ENCODE results near the gene CD59. TPM values are rescaled to one million over a fixed set of nuclear protein-coding genes. Genes with fewer than 3 reads are reported as not detected.

CD59 gene
- polyA plus RNA-seq, 1 donor from 2014 or later, result 248 TPM

GRCh38 chr11:33690290-33691065, 45.7 kb downstream of the CD59 start:
- H3K4me3 ChIP-seq (ENCODE audit: low read length), result no peak overlapping the region
- no peak overlapping the region for H3K27ac ChIP-seq (ENCODE audit: low read length)
- H3F3A ChIP-seq (ENCODE audit: insufficient read depth, low read length, poor library complexity, severe bottlenecking), result no peaks in the 10 kb centered on the region
- no peaks in the 10 kb centered on the region for H3K36me3 ChIP-seq (ENCODE audit: insufficient read depth, low read length)
- no peaks in the 10 kb centered on the region for H3K9me2 ChIP-seq (ENCODE audit: insufficient read depth, low read length)
- no peak for TF ChIP-seq CTCF (IDR thresholded peaks at IDR 0.05; ENCODE audit: poor library complexity, severe bottlenecking)
- no peak for TF ChIP-seq TAF1 (IDR thresholded peaks at IDR 0.05; ENCODE audit: low read depth)
- TF ChIP-seq SMC3 (conservative IDR thresholded peaks at IDR 0.05; ENCODE audit: poor library complexity), result no peak
- no peak for TF ChIP-seq REST (IDR thresholded peaks at IDR 0.05; ENCODE audit: borderline replicate concordance)
- no peak for TF ChIP-seq RAD21 (conservative IDR thresholded peaks at IDR 0.05)
- no peak for TF ChIP-seq EP300 (conservative IDR thresholded peaks at IDR 0.05; ENCODE audit: poor library complexity, severe bottlenecking)
- no peak for TF ChIP-seq EZH2 (IDR thresholded peaks at IDR 0.05; ENCODE audit: borderline replicate concordance, insufficient read depth, low read length, poor library complexity, severe bottlenecking)
- TF ChIP-seq MXI1 (conservative IDR thresholded peaks at IDR 0.05; ENCODE audit: poor library complexity, severe bottlenecking), result no peak
- TF ChIP-seq POLR2AphosphoS5 (IDR thresholded peaks at IDR 0.05), result no peak
- H3K79me2 ChIP-seq (replicated peaks; ENCODE audit: insufficient read depth, low read length), result no peaks in the 10 kb centered on the region
- no peak overlapping the region for H3K9ac ChIP-seq (ENCODE audit: low read length)
- H3K27me3 ChIP-seq (ENCODE audit: insufficient read depth, low read depth, low read length), result no peaks in the 10 kb centered on the region
- no peak overlapping the region for H2AFZ ChIP-seq (ENCODE audit: low read depth, low read length)
- no peak overlapping the region for H3K4me2 ChIP-seq (ENCODE audit: low read length)
- no peaks in the 10 kb centered on the region for H3K9me3 ChIP-seq (ENCODE audit: low read length)
- no peaks in the 10 kb centered on the region for H4K20me1 ChIP-seq (ENCODE audit: insufficient read depth)

- Histone ChIP-seq H2AFZ (ENCODE audit: low read depth, low read length) (no peak overlapping the region), H3K4me2 (ENCODE audit: low read length) (no peak overlapping the region), H3K27me3 (ENCODE audit: insufficient read depth, low read depth, low read length) (no peaks in the 10 kb centered on the region), H4K20me1 (ENCODE audit: insufficient read depth) (no peaks in the 10 kb centered on the region), H3K79me2 (replicated peaks; ENCODE audit: insufficient read depth, low read length) (no peaks in the 10 kb centered on the region), H3K9ac (ENCODE audit: low read length) (no peak overlapping the region), H3K9me2 (ENCODE audit: insufficient read depth, low read length) (no peaks in the 10 kb centered on the region), H3K27ac (ENCODE audit: low read length) (no peak overlapping the region), H3K36me3 (ENCODE audit: insufficient read depth, low read length) (no peaks in the 10 kb centered on the region), H3K4me3 (ENCODE audit: low read length) (no peak overlapping the region), H3F3A (ENCODE audit: insufficient read depth, low read length, poor library complexity, severe bottlenecking) (no peaks in the 10 kb centered on the region), H3K9me3 (ENCODE audit: low read length) (no peaks in the 10 kb centered on the region)
- TF ChIP-seq SMC3 (conservative IDR thresholded peaks at IDR 0.05; ENCODE audit: poor library complexity) (no peak), CTCF (IDR thresholded peaks at IDR 0.05; ENCODE audit: poor library complexity, severe bottlenecking) (no peak), TAF1 (IDR thresholded peaks at IDR 0.05; ENCODE audit: low read depth) (no peak), EP300 (conservative IDR thresholded peaks at IDR 0.05; ENCODE audit: poor library complexity, severe bottlenecking) (no peak), MXI1 (conservative IDR thresholded peaks at IDR 0.05; ENCODE audit: poor library complexity, severe bottlenecking) (no peak), RAD21 (conservative IDR thresholded peaks at IDR 0.05) (no peak), REST (IDR thresholded peaks at IDR 0.05; ENCODE audit: borderline replicate concordance) (no peak), POLR2AphosphoS5 (IDR thresholded peaks at IDR 0.05) (no peak), EZH2 (IDR thresholded peaks at IDR 0.05; ENCODE audit: borderline replicate concordance, insufficient read depth, low read length, poor library complexity, severe bottlenecking) (no peak)
Measured at GRCh38 chr11:33689501-33689900, 46.7 kb downstream of the CD59 start.
